ENCODE data around the gene QSOX2.
A peak's percentile ranks its signal among the peaks of the same experiment; 100 is the strongest.

The QSOX2 gene

GRCh38 chr9:136175616-136176197 lies 69.9 kb downstream of the QSOX2 start:
- H3K27ac ChIP-seq (ENCODE audit: low read length) = no peak overlapping the region
- peaks cover 17% of the 10 kb centered on the region for H3K4me1 ChIP-seq (ENCODE audit: control insufficient read depth, insufficient read depth, low read length)
- H3K9me3 ChIP-seq (ENCODE audit: control insufficient read depth, insufficient read depth, low read length) = no peaks in the 10 kb centered on the region
- no peaks in the 10 kb centered on the region for H3K36me3 ChIP-seq (ENCODE audit: control insufficient read depth, insufficient read depth, low read length)
- no peaks in the 10 kb centered on the region for H3K27me3 ChIP-seq (ENCODE audit: control insufficient read depth, insufficient read depth, low read length)
- DNase-seq (ENCODE audit: low read depth, low spot score) = no peak
- no CpG with 5 or more reads among the region's 12 CpGs for WGBS (ENCODE audit: insufficient coverage, insufficient read length)
- H3K4me3 ChIP-seq (ENCODE audit: low read length) = no peak overlapping the region

GRCh38 chr9:136174779-136175615 lies 70.6 kb downstream of the QSOX2 start:
- Histone ChIP-seq H3K4me3 (ENCODE audit: low read length) (no peak overlapping the region), H3K36me3 (ENCODE audit: control insufficient read depth, insufficient read depth, low read length) (no peaks in the 10 kb centered on the region), H3K4me1 (ENCODE audit: control insufficient read depth, insufficient read depth, low read length) (peaks cover 21% of the 10 kb centered on the region), H3K9me3 (ENCODE audit: control insufficient read depth, insufficient read depth, low read length) (no peaks in the 10 kb centered on the region), H3K27me3 (ENCODE audit: control insufficient read depth, insufficient read depth, low read length) (no peaks in the 10 kb centered on the region), H3K27ac (ENCODE audit: low read length) (no peak overlapping the region)
- no CpG with 5 or more reads among the region's 8 CpGs for WGBS (ENCODE audit: insufficient coverage, insufficient read length)
- DNase-seq (ENCODE audit: low read depth, low spot score) = no peak

DNA sequence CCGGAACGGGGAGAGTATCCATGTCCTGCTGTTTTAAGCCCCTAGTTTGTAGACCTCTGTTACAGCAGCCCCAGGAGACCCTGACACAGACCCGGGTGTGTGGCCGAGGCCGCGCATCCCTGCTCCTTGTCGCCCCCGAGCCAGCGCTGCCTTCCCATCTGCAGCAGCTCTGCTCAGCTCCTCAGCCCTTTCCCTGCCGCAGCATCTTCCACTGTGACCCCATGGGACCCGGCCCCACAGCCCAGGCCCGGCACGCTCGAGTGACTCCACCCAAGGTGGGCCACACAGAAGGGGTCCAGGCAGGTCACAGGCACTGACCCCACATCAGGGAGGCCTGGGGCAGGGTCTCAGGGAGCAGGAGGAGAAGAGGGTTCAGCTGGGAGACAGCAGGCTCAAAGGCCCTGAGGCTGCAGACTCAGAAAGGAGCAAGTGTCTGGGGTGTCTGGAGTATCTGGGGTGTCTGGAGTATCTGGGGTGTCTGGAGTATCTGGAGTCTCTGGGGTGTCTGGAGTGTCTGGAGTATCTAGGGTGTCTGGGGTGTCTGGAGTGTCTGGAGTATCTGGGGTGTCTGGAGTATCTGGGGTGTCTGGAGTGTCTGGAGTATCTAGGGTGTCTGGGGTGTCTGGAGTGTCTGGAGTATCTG lies 71.8 kb downstream of the QSOX2 start:
- H3K4me3 ChIP-seq (ENCODE audit: low read length) = no peak overlapping the region
- H3K36me3 ChIP-seq (ENCODE audit: control insufficient read depth, insufficient read depth, low read length) = no peaks in the 10 kb centered on the region
- WGBS (ENCODE audit: insufficient coverage, insufficient read length) = no CpG with 5 or more reads among the region's 14 CpGs
- no peaks in the 10 kb centered on the region for H3K9me3 ChIP-seq (ENCODE audit: control insufficient read depth, insufficient read depth, low read length)
- H3K27me3 ChIP-seq (ENCODE audit: control insufficient read depth, insufficient read depth, low read length) = no peaks in the 10 kb centered on the region
- no peak overlapping the region for H3K27ac ChIP-seq (ENCODE audit: low read length)
- H3K4me1 ChIP-seq (ENCODE audit: control insufficient read depth, insufficient read depth, low read length) = peaks cover 19% of the 10 kb centered on the region
- DNase-seq (ENCODE audit: low read depth, low spot score) = no peak

GRCh38 chr9:136172412-136173079 lies 73.1 kb downstream of the QSOX2 start:
- whole genome bisulfite sequencing (ENCODE audit: insufficient coverage, insufficient read length) = no CpG with 5 or more reads among the region's 16 CpGs
- Histone ChIP-seq H3K9me3 (ENCODE audit: control insufficient read depth, insufficient read depth, low read length) (no peaks in the 10 kb centered on the region), H3K36me3 (ENCODE audit: control insufficient read depth, insufficient read depth, low read length) (no peaks in the 10 kb centered on the region), H3K27me3 (ENCODE audit: control insufficient read depth, insufficient read depth, low read length) (no peaks in the 10 kb centered on the region), H3K27ac (ENCODE audit: low read length) (no peak overlapping the region), H3K4me1 (ENCODE audit: control insufficient read depth, insufficient read depth, low read length) (peaks cover 19% of the 10 kb centered on the region), H3K4me3 (ENCODE audit: low read length) (no peak overlapping the region)
- no peak for DNase-seq (ENCODE audit: low read depth, low spot score)

DNA sequence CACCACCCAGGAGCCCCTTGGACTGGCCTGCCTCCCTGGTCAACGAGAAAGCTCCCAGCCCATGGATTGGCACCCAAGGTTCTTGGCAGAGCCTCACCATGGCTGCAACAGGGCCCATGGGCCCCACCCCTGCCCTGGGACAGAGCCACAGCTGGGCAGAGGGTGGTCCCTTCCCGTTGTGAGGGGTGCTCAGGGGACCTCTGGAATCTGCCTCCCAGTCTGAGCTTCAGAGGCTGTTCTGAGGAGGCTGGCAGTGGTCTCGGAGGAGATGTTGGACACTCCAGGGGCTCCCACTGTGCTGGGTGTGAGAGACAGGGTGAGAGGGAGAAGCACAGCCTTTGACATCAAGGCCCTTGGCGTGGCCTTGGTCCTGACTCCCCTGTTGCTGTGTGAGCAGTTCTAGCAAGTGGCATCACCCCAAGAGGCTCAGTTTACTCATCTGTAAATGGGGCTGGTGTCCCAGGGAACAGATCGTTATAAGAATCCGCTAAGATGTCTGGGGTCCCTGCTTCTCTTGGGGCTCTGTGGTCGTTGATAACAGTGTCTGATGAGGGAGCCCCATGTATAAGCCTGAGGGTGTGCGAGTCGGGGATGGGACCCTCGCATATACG lies 73.7 kb downstream of the QSOX2 start:
- H3K4me3 ChIP-seq (ENCODE audit: low read length) = no peak overlapping the region

GRCh38 chr9:136171009-136171800 lies 74.4 kb downstream of the QSOX2 start:
- no CpG with 5 or more reads among the region's 16 CpGs for WGBS (ENCODE audit: insufficient coverage, insufficient read length)
- DNase-seq (ENCODE audit: low read depth, low spot score) = peak; percentile 74

More for the DNA sequence above, 73.7 kb downstream of the QSOX2 start:
- H3K9me3 ChIP-seq (ENCODE audit: control insufficient read depth, insufficient read depth, low read length) = no peaks in the 10 kb centered on the region
- H3K4me1 ChIP-seq (ENCODE audit: control insufficient read depth, insufficient read depth, low read length) = peaks cover 19% of the 10 kb centered on the region
- H3K27me3 ChIP-seq (ENCODE audit: control insufficient read depth, insufficient read depth, low read length) = no peaks in the 10 kb centered on the region
- no peak for DNase-seq (ENCODE audit: low read depth, low spot score)
- H3K36me3 ChIP-seq (ENCODE audit: control insufficient read depth, insufficient read depth, low read length) = no peaks in the 10 kb centered on the region
- no peak overlapping the region for H3K27ac ChIP-seq (ENCODE audit: low read length)
- WGBS (ENCODE audit: insufficient coverage, insufficient read length) = no CpG with 5 or more reads among the region's 11 CpGs

GRCh38 chr9:136170006-136170901 lies 75.4 kb downstream of the QSOX2 start:
- no peaks in the 10 kb centered on the region for H3K9me3 ChIP-seq (ENCODE audit: control insufficient read depth, insufficient read depth, low read length)
- WGBS (ENCODE audit: insufficient coverage, insufficient read length) = no CpG with 5 or more reads among the region's 28 CpGs

More at GRCh38 chr9:136171009-136171800, 74.4 kb downstream of the QSOX2 start:
- Histone ChIP-seq H3K27me3 (ENCODE audit: control insufficient read depth, insufficient read depth, low read length) (no peaks in the 10 kb centered on the region), H3K4me3 (ENCODE audit: low read length) (no peak overlapping the region), H3K9me3 (ENCODE audit: control insufficient read depth, insufficient read depth, low read length) (no peaks in the 10 kb centered on the region), H3K27ac (ENCODE audit: low read length) (peak overlapping the region; percentile 60), H3K36me3 (ENCODE audit: control insufficient read depth, insufficient read depth, low read length) (no peaks in the 10 kb centered on the region), H3K4me1 (ENCODE audit: control insufficient read depth, insufficient read depth, low read length) (peaks cover 19% of the 10 kb centered on the region)

DNA sequence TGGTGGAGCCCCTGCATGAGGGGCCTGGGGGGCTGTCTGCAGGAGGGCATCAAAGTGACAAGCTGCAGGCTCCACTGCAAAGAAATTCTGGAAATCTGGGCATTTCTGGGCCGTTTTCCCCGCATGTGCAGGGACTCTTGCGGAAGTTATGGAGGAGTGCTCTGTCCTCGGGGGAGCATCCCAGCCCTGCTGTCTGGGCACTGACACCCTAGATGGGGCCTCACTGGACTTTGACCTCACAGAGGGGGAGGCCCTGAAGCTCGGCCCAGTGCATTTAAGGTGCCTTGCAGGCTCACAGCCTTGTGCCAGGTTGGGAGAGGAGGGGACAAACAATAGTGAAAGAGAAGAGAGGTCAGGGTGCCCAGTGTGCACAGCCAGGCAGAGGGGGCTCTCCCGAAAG lies 76.1 kb downstream of the QSOX2 start:
- DNase-seq (ENCODE audit: low read depth, low spot score) = no peak
- Histone ChIP-seq H3K27ac (ENCODE audit: low read length) (no peak overlapping the region), H3K27me3 (ENCODE audit: control insufficient read depth, insufficient read depth, low read length) (no peaks in the 10 kb centered on the region), H3K36me3 (ENCODE audit: control insufficient read depth, insufficient read depth, low read length) (no peaks in the 10 kb centered on the region), H3K4me1 (ENCODE audit: control insufficient read depth, insufficient read depth, low read length) (peaks cover 19% of the 10 kb centered on the region), H3K9me3 (ENCODE audit: control insufficient read depth, insufficient read depth, low read length) (no peaks in the 10 kb centered on the region), H3K4me3 (ENCODE audit: low read length) (no peak overlapping the region)
- WGBS (ENCODE audit: insufficient coverage, insufficient read length) = no CpG with 5 or more reads among the region's 6 CpGs

More at GRCh38 chr9:136170006-136170901, 75.4 kb downstream of the QSOX2 start:
- no peak for DNase-seq (ENCODE audit: low read depth, low spot score)
- H3K27ac ChIP-seq (ENCODE audit: low read length) = no peak overlapping the region
- no peaks in the 10 kb centered on the region for H3K27me3 ChIP-seq (ENCODE audit: control insufficient read depth, insufficient read depth, low read length)
- H3K36me3 ChIP-seq (ENCODE audit: control insufficient read depth, insufficient read depth, low read length) = no peaks in the 10 kb centered on the region
- no peak overlapping the region for H3K4me3 ChIP-seq (ENCODE audit: low read length)
- peaks cover 19% of the 10 kb centered on the region for H3K4me1 ChIP-seq (ENCODE audit: control insufficient read depth, insufficient read depth, low read length)

DNA sequence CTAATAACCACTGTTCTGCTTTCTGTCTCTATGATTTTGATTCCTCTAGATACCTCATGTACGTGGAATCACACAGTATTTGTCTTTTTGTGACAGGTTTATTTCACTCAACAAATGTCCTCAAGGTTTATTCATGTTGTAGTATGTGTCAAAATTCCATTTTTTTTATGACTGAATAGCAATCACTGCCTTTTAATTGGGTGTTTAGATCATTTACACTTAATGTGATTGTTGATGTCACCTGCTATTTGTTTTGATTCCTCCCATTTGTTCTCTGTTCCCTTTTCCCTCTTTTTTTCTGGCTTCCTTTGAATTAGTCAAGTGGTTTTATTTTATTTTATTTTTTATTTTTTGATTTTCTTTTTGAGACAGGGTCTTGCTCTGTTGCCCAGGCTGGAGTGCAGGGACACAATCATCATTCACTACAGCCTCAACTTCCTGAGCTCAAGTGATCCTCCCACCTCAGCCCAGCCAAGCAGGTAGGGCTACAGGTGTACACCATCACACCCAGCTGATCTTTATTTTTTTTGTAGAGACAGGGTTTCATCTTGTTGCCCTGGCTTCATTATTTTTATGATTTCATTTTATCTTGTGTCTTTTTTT lies 82.3 kb downstream of the QSOX2 start:
- Histone ChIP-seq H3K27ac (ENCODE audit: low read length) (no peak overlapping the region), H3K9me3 (ENCODE audit: control insufficient read depth, insufficient read depth, low read length) (no peaks in the 10 kb centered on the region), H3K36me3 (ENCODE audit: control insufficient read depth, insufficient read depth, low read length) (no peaks in the 10 kb centered on the region), H3K4me3 (ENCODE audit: low read length) (no peak overlapping the region), H3K4me1 (ENCODE audit: control insufficient read depth, insufficient read depth, low read length) (no peaks in the 10 kb centered on the region), H3K27me3 (ENCODE audit: control insufficient read depth, insufficient read depth, low read length) (no peaks in the 10 kb centered on the region)
- DNase-seq (ENCODE audit: low read depth, low spot score) = no peak
- no CpG with 5 or more reads among the region's 1 CpG for WGBS (ENCODE audit: insufficient coverage, insufficient read length)
